IMR-90 (cell line): Measurements from ENCODE around the gene MYO9B. TPM values are rescaled to one million over a fixed set of nuclear protein-coding genes. Genes with fewer than 3 reads are reported as not detected.
A peak's percentile ranks its signal among the peaks of the same experiment; 100 is the strongest.

ENCODE experiments used
- ATAC-seq: fragments of 200-7000 bp; cut with Tn5 transposase; 2 replicates; pipeline ENCODE4 v1.9.1; 2020; ENCODE audit warnings: low read depth, mild to moderate bottlenecking, moderate library complexity
- BruUV-seq: library from RNA; stranded (reverse); fragments of 400-500 nt; replicated peaks from 2 replicates; lab custom pipeline; 2021; lab: Mats Ljungman, UMichigan
- CTCF ChIA-PET: fragments of 300-600 bp; formaldehyde crosslinking; extraction: SDS; loops from one replicate; lab custom pipeline; 2021; ENCODE audit warnings: antibody characterized with exemption; lab: Yijun Ruan, JAX
- POLR2A ChIA-PET: fragments of 300-600 bp; sonication (Branson Sonifier 250); formaldehyde crosslinking; loops from one replicate; lab custom pipeline; 2022; ENCODE audit warnings: antibody characterized with exemption; ENCODE audit not compliant: unreplicated experiment; lab: Charles Lee
- DNase-seq: peaks from one replicate; pipeline ENCODE4 v3.0.0; 2013
- H2AFZ ChIP-seq: replicated peaks from 2 replicates; pipeline ENCODE3; 2013; ENCODE audit warnings: low read length, mild to moderate bottlenecking; ENCODE audit not compliant: poor library complexity
- H2AK5ac ChIP-seq: 2 replicates; pipeline ENCODE4 v1.6.1; 2013; ENCODE audit warnings: low read depth, low read length, inconsistent platforms
- H2AK9ac ChIP-seq: replicated peaks from 2 replicates; pipeline ENCODE3; 2013; ENCODE audit warnings: mild to moderate bottlenecking, low read depth, low read length, moderate library complexity; ENCODE audit not compliant: poor library complexity
- H2BK120ac ChIP-seq: 2 replicates; pipeline ENCODE4 v1.6.1; 2013; ENCODE audit warnings: low read depth, low read length, inconsistent platforms
- H2BK15ac ChIP-seq: 3 replicates; pipeline ENCODE4 v1.6.1; 2013; ENCODE audit warnings: low read depth, low read length, inconsistent platforms
- H2BK20ac ChIP-seq: 2 replicates; pipeline ENCODE4 v1.6.1; 2013; ENCODE audit warnings: low read depth, mild to moderate bottlenecking, inconsistent platforms, low read length, moderate library complexity
- H2BK5ac ChIP-seq: 2 replicates; pipeline ENCODE4 v1.6.1; 2013; ENCODE audit warnings: mild to moderate bottlenecking, low read depth, low read length, inconsistent platforms; ENCODE audit not compliant: poor library complexity, severe bottlenecking
- H3K14ac ChIP-seq: replicated peaks from 2 replicates; pipeline ENCODE4 v1.6.1; 2013; ENCODE audit warnings: low read depth, low read length, inconsistent platforms
- H3K18ac ChIP-seq: 2 replicates; pipeline ENCODE4 v1.6.1; 2013; ENCODE audit warnings: low read depth, low read length, control low read depth
- H3K23ac ChIP-seq: 2 replicates; pipeline ENCODE4 v1.6.1; 2013; ENCODE audit warnings: low read depth, low read length, inconsistent platforms
- H3K27ac ChIP-seq: 2 replicates; pipeline ENCODE4 v1.5.1; 2013; ENCODE audit warnings: mild to moderate bottlenecking, control low read depth, low read length; ENCODE audit not compliant: insufficient read depth
- H3K27me3 ChIP-seq: 2 replicates; pipeline ENCODE4 v1.6.1; 2013; ENCODE audit warnings: low read length; ENCODE audit not compliant: control insufficient read depth, insufficient read depth
- H3K36me3 ChIP-seq: 2 replicates; pipeline ENCODE4 v1.6.1; 2013; ENCODE audit warnings: low read length, mixed read lengths; ENCODE audit not compliant: control insufficient read depth, insufficient read depth
- H3K4ac ChIP-seq: 2 replicates; pipeline ENCODE4 v1.6.1; 2013; ENCODE audit warnings: low read depth, low read length, inconsistent platforms
- H3K4me1 ChIP-seq: 2 replicates; pipeline ENCODE4 v1.6.1; 2013; ENCODE audit warnings: low read length, mixed read lengths; ENCODE audit not compliant: control insufficient read depth, insufficient read depth
- H3K4me2 ChIP-seq: 2 replicates; pipeline ENCODE4 v1.6.1; 2013; ENCODE audit warnings: low read depth, mild to moderate bottlenecking, control low read depth, low read length, moderate library complexity
- H3K4me3 ChIP-seq: 2 replicates; pipeline ENCODE4 v1.5.1; 2013; ENCODE audit warnings: low read depth, mild to moderate bottlenecking, control low read depth, low read length, moderate library complexity; ENCODE audit not compliant: insufficient read depth
- H3K56ac ChIP-seq: 2 replicates; pipeline ENCODE4 v1.6.1; 2013; ENCODE audit warnings: low read length, inconsistent platforms; ENCODE audit not compliant: insufficient read depth; ENCODE audit errors: extremely low read depth
- H3K79me1 ChIP-seq, 2 experiments: 2 replicates each; pipeline ENCODE4 v1.6.1; 2013; ENCODE audit warnings: low read length in 2 of 2, inconsistent platforms in 1 of 2, low read depth in 1 of 2
- H3K9ac ChIP-seq: 2 replicates; pipeline ENCODE4 v1.6.1; 2013; ENCODE audit warnings: low read depth, low read length, control low read depth
- H3K9me1 ChIP-seq: 2 replicates; pipeline ENCODE4 v1.6.1; 2013; ENCODE audit warnings: low read length, inconsistent platforms; ENCODE audit not compliant: insufficient read depth
- H3K9me3 ChIP-seq: 2 replicates; pipeline ENCODE4 v1.6.1; 2013; ENCODE audit warnings: low read length; ENCODE audit not compliant: control insufficient read depth, insufficient read depth
- H4K20me1 ChIP-seq: 2 replicates; pipeline ENCODE4 v1.6.1; 2013; ENCODE audit warnings: low read length, inconsistent platforms; ENCODE audit not compliant: insufficient read depth
- H4K5ac ChIP-seq: 2 replicates; pipeline ENCODE4 v1.6.1; 2013; ENCODE audit warnings: mild to moderate bottlenecking, low read depth, low read length, control low read depth
- H4K8ac ChIP-seq, 2 experiments: 2 replicates each; pipeline ENCODE4 v1.6.1; 2013; ENCODE audit warnings: low read depth in 2 of 2, low read length in 2 of 2, control low read depth in 1 of 2, inconsistent platforms in 1 of 2
- H4K91ac ChIP-seq: 2 replicates; pipeline ENCODE4 v1.6.1; 2013; ENCODE audit warnings: low read depth, low read length, inconsistent platforms; ENCODE audit not compliant: insufficient read depth
- BHLHE40 ChIP-seq: fragments of 150-350 bp; IDR thresholded peaks from 2 replicates; pipeline ENCODE4 v1.6.1; 2016; ENCODE audit warnings: mild to moderate bottlenecking, low read depth, low read length
- CEBPB ChIP-seq: IDR thresholded peaks from 2 replicates; pipeline ENCODE4 v1.6.1; 2012; ENCODE audit warnings: low read depth, low read length, improper control_type of control experiment
- CHD1 ChIP-seq: IDR thresholded peaks from 2 replicates; pipeline ENCODE4 v1.6.1; 2012; ENCODE audit warnings: low read depth, low read length, improper control_type of control experiment
- ELK1 ChIP-seq: fragments of 150-350 bp; IDR thresholded peaks from 2 replicates; pipeline ENCODE4 v1.6.1; 2016; ENCODE audit warnings: low read depth, mild to moderate bottlenecking, low read length, moderate library complexity, borderline replicate concordance
- FOS ChIP-seq: fragments of 150-350 bp; IDR thresholded peaks from 2 replicates; pipeline ENCODE4 v1.6.1; 2016; ENCODE audit warnings: low read depth, low read length
- MAFK ChIP-seq: IDR thresholded peaks from 2 replicates; pipeline ENCODE4 v1.6.1; 2012; ENCODE audit warnings: low read depth, low read length, improper control_type of control experiment
- MAZ ChIP-seq: IDR thresholded peaks from 2 replicates; pipeline ENCODE4 v1.6.1; 2012; ENCODE audit warnings: low read depth, mild to moderate bottlenecking, low read length, improper control_type of control experiment, moderate library complexity, borderline replicate concordance
- MXI1 ChIP-seq: IDR thresholded peaks from 2 replicates; pipeline ENCODE4 v1.6.1; 2012; ENCODE audit warnings: low read depth, mild to moderate bottlenecking, low read length, moderate library complexity, borderline replicate concordance
- NFE2L2 ChIP-seq: fragments of 150-350 bp; IDR thresholded peaks from 2 replicates; pipeline ENCODE4 v1.6.1; 2016; ENCODE audit warnings: low read depth, mild to moderate bottlenecking, low read length
- POLR2A ChIP-seq: IDR thresholded peaks from 2 replicates; pipeline ENCODE4 v1.6.1; 2012; ENCODE audit warnings: mild to moderate bottlenecking, low read depth, low read length
- RAD21 ChIP-seq: IDR thresholded peaks from 2 replicates; pipeline ENCODE4 v1.6.1; 2012; ENCODE audit warnings: low read length, improper control_type of control experiment
- RCOR1 ChIP-seq: IDR thresholded peaks from 2 replicates; pipeline ENCODE4 v1.6.1; 2012; ENCODE audit warnings: mild to moderate bottlenecking, low read length, improper control_type of control experiment; ENCODE audit not compliant: insufficient replicate concordance
- RFX5 ChIP-seq: IDR thresholded peaks from 2 replicates; pipeline ENCODE4 v1.8.0; 2012; ENCODE audit warnings: low read depth, mild to moderate bottlenecking, low read length, moderate library complexity
- SMC3 ChIP-seq: fragments of 150-350 bp; IDR thresholded peaks from 2 replicates; pipeline ENCODE4 v1.6.1; 2016; ENCODE audit warnings: low read depth, mild to moderate bottlenecking, antibody characterized with exemption, low read length, moderate library complexity
- USF2 ChIP-seq: fragments of 150-350 bp; IDR thresholded peaks from 2 replicates; pipeline ENCODE4 v1.6.1; 2017; ENCODE audit warnings: mild to moderate bottlenecking, antibody characterized with exemption, low read length, low read depth
- WGBS, 2 experiments: methylation state at CpG; one replicate each; pipeline versions ENCODE4 v1.1.5 to v1.1.7; 2013; ENCODE audit warnings: missing lambda C conversion rate in 2 of 2; ENCODE audit not compliant: insufficient read length in 1 of 2; ENCODE audit errors: extremely low coverage in 2 of 2; 5-methylcytosine and 5-hydroxymethylcytosine counted together
- dilution Hi-C: fragments of 300-500 bp; cut with HindIII; formaldehyde crosslinking; loops from one replicate; pipeline ENCODE4 v1.14.3; 2018; ENCODE audit warnings: low sequenced_read_pairs; ENCODE audit not compliant: unreplicated experiment
- in situ Hi-C: fragments of 300-500 bp; cut with MboI; formaldehyde crosslinking; loops from 3 replicates; pipeline ENCODE4 v1.14.3; 2019; ENCODE audit warnings: low sequenced_read_pairs, inconsistent platforms, mixed read lengths
- intact Hi-C: fragments of 100-400 bp; cut with micrococcal nuclease; formaldehyde crosslinking; loops from 2 replicates; pipeline ENCODE4 v1.10.0; 2022
- polyA plus RNA-seq, 3 experiments: library from polyadenylated mRNA; depleted of rRNA; stranded (reverse); fragments of >200 nt; gene quantifications; 2 replicates each; pipeline ENCODE4 v1.2.3, GENCODE V29; 2012; ENCODE audit warnings: low replicate concordance in 1 of 3
- total RNA-seq: library from RNA; depleted of rRNA; stranded (reverse); fragments of >200 nt; gene quantifications from 2 replicates; pipeline ENCODE4 v1.2.3, GENCODE V29; 2012
- TF ChIP-seq, protein P1 (sequence below): conservative IDR thresholded peaks from 2 replicates; pipeline ENCODE4 v1.5.1; 2012; ENCODE audit warnings: mild to moderate bottlenecking, low read depth, low read length, improper control_type of control experiment

The MYO9B gene
- total and polyA plus RNA-seq, 2 of the 4 experiments (the other 2 are of a cell fraction) = 61.8 to 77.8 TPM

DNA sequence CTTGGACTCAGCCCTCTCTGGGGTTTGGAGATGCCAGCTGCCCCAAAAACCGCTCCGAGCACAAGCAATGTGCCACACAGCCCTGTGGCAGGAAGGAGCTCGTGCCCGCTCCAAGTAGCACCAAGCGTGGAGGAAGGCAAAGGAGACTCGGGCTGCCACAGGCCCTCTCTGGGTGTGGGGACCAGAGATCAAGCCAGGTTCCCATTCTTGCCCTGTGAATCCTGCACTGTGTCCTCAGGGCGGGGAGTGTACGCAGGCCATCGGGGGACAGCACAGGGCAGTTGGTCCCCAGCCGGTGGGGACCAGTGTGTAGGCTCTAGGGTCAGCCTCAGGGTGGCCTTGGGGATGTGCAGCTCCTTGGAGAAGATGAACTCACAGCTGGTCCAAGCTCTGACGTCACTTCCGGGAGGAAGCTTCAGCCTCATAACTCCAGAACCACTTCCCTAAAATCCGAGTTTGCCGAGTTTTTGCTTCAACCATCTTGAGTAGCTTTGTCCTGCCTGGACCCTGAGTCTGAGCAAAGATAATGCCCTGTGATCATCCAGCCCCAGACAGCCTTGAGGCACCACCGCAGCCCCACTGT, 39.6 kb upstream of the MYO9B start:
- H2BK5ac ChIP-seq = no peak overlapping the region
- intact Hi-C loops = no loop called here
- no peaks in the 10 kb centered on the region; the same call in 1 of the 2 replicates for H3K27me3 ChIP-seq
- H4K20me1 ChIP-seq = no peaks in the 10 kb centered on the region
- H3K36me3 ChIP-seq = no peaks in the 10 kb centered on the region
- no TSS peak for BruUV-seq
- H2BK120ac ChIP-seq = no peak overlapping the region
- H4K91ac ChIP-seq = no peak overlapping the region
- no peak overlapping the region for H3K27ac ChIP-seq
- no peak overlapping the region for H3K14ac ChIP-seq
- H2BK20ac ChIP-seq = no peak overlapping the region
- ATAC-seq = no peak
- CTCF ChIA-PET = no interaction called here
- no peaks in the 10 kb centered on the region for H3K4me1 ChIP-seq
- dilution Hi-C loops = no loop called here
- no peak for DNase-seq
- POLR2A ChIA-PET = no interaction called here
- no peak overlapping the region for H3K9ac ChIP-seq
- in situ Hi-C loops = no loop called here
- no peak overlapping the region for H4K5ac ChIP-seq
- no peak overlapping the region for H3K56ac ChIP-seq
- H4K8ac ChIP-seq = no peak overlapping the region
- TF ChIP-seq RFX5 (no peak), MXI1 (no peak), BHLHE40 (no peak), MAFK (no peak), NFE2L2 (no peak), POLR2A (no peak), CHD1 (no peak), ELK1 (no peak), MAZ (no peak), USF2 (no peak), CEBPB (no peak), SMC3 (no peak), RCOR1 (no peak), FOS (no peak), RAD21 (no peak)
- TF ChIP-seq, protein P1, sequence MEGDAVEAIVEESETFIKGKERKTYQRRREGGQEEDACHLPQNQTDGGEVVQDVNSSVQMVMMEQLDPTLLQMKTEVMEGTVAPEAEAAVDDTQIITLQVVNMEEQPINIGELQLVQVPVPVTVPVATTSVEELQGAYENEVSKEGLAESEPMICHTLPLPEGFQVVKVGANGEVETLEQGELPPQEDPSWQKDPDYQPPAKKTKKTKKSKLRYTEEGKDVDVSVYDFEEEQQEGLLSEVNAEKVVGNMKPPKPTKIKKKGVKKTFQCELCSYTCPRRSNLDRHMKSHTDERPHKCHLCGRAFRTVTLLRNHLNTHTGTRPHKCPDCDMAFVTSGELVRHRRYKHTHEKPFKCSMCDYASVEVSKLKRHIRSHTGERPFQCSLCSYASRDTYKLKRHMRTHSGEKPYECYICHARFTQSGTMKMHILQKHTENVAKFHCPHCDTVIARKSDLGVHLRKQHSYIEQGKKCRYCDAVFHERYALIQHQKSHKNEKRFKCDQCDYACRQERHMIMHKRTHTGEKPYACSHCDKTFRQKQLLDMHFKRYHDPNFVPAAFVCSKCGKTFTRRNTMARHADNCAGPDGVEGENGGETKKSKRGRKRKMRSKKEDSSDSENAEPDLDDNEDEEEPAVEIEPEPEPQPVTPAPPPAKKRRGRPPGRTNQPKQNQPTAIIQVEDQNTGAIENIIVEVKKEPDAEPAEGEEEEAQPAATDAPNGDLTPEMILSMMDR = no peak
- H3K4me2 ChIP-seq = no peak overlapping the region
- WGBS, 2 experiments = 90% methylated on average over 8 of the region's 15 CpGs; no CpG with 5 or more reads in 1 of the 2 experiments
- H2AK9ac ChIP-seq = no peak overlapping the region
- H2AK5ac ChIP-seq = no peak overlapping the region
- H2BK15ac ChIP-seq = no peak overlapping the region
- H3K4me3 ChIP-seq = no peak overlapping the region
- H3K9me1 ChIP-seq = no peaks in the 10 kb centered on the region
- no peaks in the 10 kb centered on the region for H3K9me3 ChIP-seq
- no peak overlapping the region for H3K4ac ChIP-seq
- H2AFZ ChIP-seq = peak overlapping the region; percentile 63
- H3K23ac ChIP-seq = no peak overlapping the region
- H3K18ac ChIP-seq = no peak overlapping the region
- no peaks in the 10 kb centered on the region for H3K79me1 ChIP-seq
